Measurements from ENCODE around the gene TMEM171.

TMEM171 gene

GRCh38 chr5:73122875-73123810 is 2.8 kb downstream of the TMEM171 start:
- Histone ChIP-seq H3K4me3 (ENCODE audit: low read length) (no peak overlapping the region), H3K9ac (ENCODE audit: low read length) (no peak overlapping the region), H3K27me3 (ENCODE audit: control insufficient read depth, insufficient read depth, low read length) (peaks cover 48% of the 10 kb centered on the region), H3K36me3 (ENCODE audit: control insufficient read depth, low read depth, low read length) (no peaks in the 10 kb centered on the region), H3K4me1 (ENCODE audit: control insufficient read depth, low read depth, low read length) (peaks cover 6% of the 10 kb centered on the region), H3K27ac (ENCODE audit: low read length) (no peak overlapping the region), H3K9me3 (ENCODE audit: control insufficient read depth, low read depth, low read length) (no peaks in the 10 kb centered on the region)

- peaks cover 7% of the 10 kb centered on the region for H3K4me1 ChIP-seq (ENCODE audit: control insufficient read depth, low read depth, low read length)
- H3K27ac ChIP-seq (ENCODE audit: low read length) = no peak overlapping the region
- H3K36me3 ChIP-seq (ENCODE audit: control insufficient read depth, low read depth, low read length) = no peaks in the 10 kb centered on the region
- H3K9ac ChIP-seq (ENCODE audit: low read length) = no peak overlapping the region
- no peaks in the 10 kb centered on the region for H3K9me3 ChIP-seq (ENCODE audit: control insufficient read depth, low read depth, low read length)
- H3K27me3 ChIP-seq (ENCODE audit: control insufficient read depth, insufficient read depth, low read length) = peaks cover 29% of the 10 kb centered on the region
- no peak overlapping the region for H3K4me3 ChIP-seq (ENCODE audit: low read length)
These were observed 4.9 kb downstream of the TMEM171 start for GRCh38 chr5:73125289-73125688.

GRCh38 chr5:73126381-73126780 is 6.0 kb downstream of the TMEM171 start:
- Histone ChIP-seq H3K9ac (ENCODE audit: low read length) (no peak overlapping the region), H3K27me3 (ENCODE audit: control insufficient read depth, insufficient read depth, low read length) (peaks cover 18% of the 10 kb centered on the region), H3K36me3 (ENCODE audit: control insufficient read depth, low read depth, low read length) (no peaks in the 10 kb centered on the region), H3K4me3 (ENCODE audit: low read length) (no peak overlapping the region), H3K9me3 (ENCODE audit: control insufficient read depth, low read depth, low read length) (no peaks in the 10 kb centered on the region), H3K27ac (ENCODE audit: low read length) (no peak overlapping the region), H3K4me1 (ENCODE audit: control insufficient read depth, low read depth, low read length) (peaks cover 13% of the 10 kb centered on the region)

- H3K9ac ChIP-seq (ENCODE audit: low read length) = no peak overlapping the region
- H3K9me3 ChIP-seq (ENCODE audit: control insufficient read depth, low read depth, low read length) = no peaks in the 10 kb centered on the region
- peaks cover 12% of the 10 kb centered on the region for H3K4me1 ChIP-seq (ENCODE audit: control insufficient read depth, low read depth, low read length)
- no peak overlapping the region for H3K4me3 ChIP-seq (ENCODE audit: low read length)
- H3K27me3 ChIP-seq (ENCODE audit: control insufficient read depth, insufficient read depth, low read length) = peaks cover 12% of the 10 kb centered on the region
- no peak overlapping the region for H3K27ac ChIP-seq (ENCODE audit: low read length)
- no peaks in the 10 kb centered on the region for H3K36me3 ChIP-seq (ENCODE audit: control insufficient read depth, low read depth, low read length)
These were observed 6.6 kb downstream of the TMEM171 start for GRCh38 chr5:73126957-73127356.

- H3K36me3 ChIP-seq (ENCODE audit: control insufficient read depth, low read depth, low read length) = no peaks in the 10 kb centered on the region
- no peaks in the 10 kb centered on the region for H3K9me3 ChIP-seq (ENCODE audit: control insufficient read depth, low read depth, low read length)
- H3K4me3 ChIP-seq (ENCODE audit: low read length) = no peak overlapping the region
- peaks cover 12% of the 10 kb centered on the region for H3K4me1 ChIP-seq (ENCODE audit: control insufficient read depth, low read depth, low read length)
- H3K27ac ChIP-seq (ENCODE audit: low read length) = no peak overlapping the region
- no peak overlapping the region for H3K9ac ChIP-seq (ENCODE audit: low read length)
- H3K27me3 ChIP-seq (ENCODE audit: control insufficient read depth, insufficient read depth, low read length) = no peaks in the 10 kb centered on the region
These were observed 8.8 kb downstream of the TMEM171 start for GRCh38 chr5:73129143-73129542.

- Histone ChIP-seq H3K9ac (ENCODE audit: low read length) (no peak overlapping the region), H3K27me3 (ENCODE audit: control insufficient read depth, insufficient read depth, low read length) (no peaks in the 10 kb centered on the region), H3K36me3 (ENCODE audit: control insufficient read depth, low read depth, low read length) (no peaks in the 10 kb centered on the region), H3K4me1 (ENCODE audit: control insufficient read depth, low read depth, low read length) (peaks cover 14% of the 10 kb centered on the region), H3K4me3 (ENCODE audit: low read length) (no peak overlapping the region), H3K9me3 (ENCODE audit: control insufficient read depth, low read depth, low read length) (no peaks in the 10 kb centered on the region), H3K27ac (ENCODE audit: low read length) (no peak overlapping the region)
These were observed 10.4 kb downstream of the TMEM171 start for GRCh38 chr5:73130811-73131210.

- Histone ChIP-seq H3K27me3 (ENCODE audit: control insufficient read depth, insufficient read depth, low read length) (no peaks in the 10 kb centered on the region), H3K9ac (ENCODE audit: low read length) (no peak overlapping the region), H3K4me1 (ENCODE audit: control insufficient read depth, low read depth, low read length) (peaks cover 22% of the 10 kb centered on the region), H3K4me3 (ENCODE audit: low read length) (no peak overlapping the region), H3K9me3 (ENCODE audit: control insufficient read depth, low read depth, low read length) (no peaks in the 10 kb centered on the region), H3K36me3 (ENCODE audit: control insufficient read depth, low read depth, low read length) (no peaks in the 10 kb centered on the region), H3K27ac (ENCODE audit: low read length) (no peak overlapping the region)
These were observed 11.5 kb downstream of the TMEM171 start for GRCh38 chr5:73131711-73132425.

GRCh38 chr5:73132759-73133158 is 12.4 kb downstream of the TMEM171 start:
- Histone ChIP-seq H3K4me1 (ENCODE audit: control insufficient read depth, low read depth, low read length) (peaks cover 22% of the 10 kb centered on the region), H3K27me3 (ENCODE audit: control insufficient read depth, insufficient read depth, low read length) (no peaks in the 10 kb centered on the region), H3K27ac (ENCODE audit: low read length) (no peak overlapping the region), H3K9me3 (ENCODE audit: control insufficient read depth, low read depth, low read length) (no peaks in the 10 kb centered on the region), H3K4me3 (ENCODE audit: low read length) (no peak overlapping the region), H3K36me3 (ENCODE audit: control insufficient read depth, low read depth, low read length) (no peaks in the 10 kb centered on the region), H3K9ac (ENCODE audit: low read length) (no peak overlapping the region)

- Histone ChIP-seq H3K27ac (ENCODE audit: low read length) (no peak overlapping the region), H3K9ac (ENCODE audit: low read length) (no peak overlapping the region), H3K4me1 (ENCODE audit: control insufficient read depth, low read depth, low read length) (peaks cover 22% of the 10 kb centered on the region), H3K36me3 (ENCODE audit: control insufficient read depth, low read depth, low read length) (no peaks in the 10 kb centered on the region), H3K27me3 (ENCODE audit: control insufficient read depth, insufficient read depth, low read length) (no peaks in the 10 kb centered on the region), H3K4me3 (ENCODE audit: low read length) (no peak overlapping the region), H3K9me3 (ENCODE audit: control insufficient read depth, low read depth, low read length) (no peaks in the 10 kb centered on the region)
These were observed 14.6 kb downstream of the TMEM171 start for GRCh38 chr5:73135021-73135420.

GRCh38 chr5:73135429-73136054 is 15.2 kb downstream of the TMEM171 start:
- Histone ChIP-seq H3K27ac (ENCODE audit: low read length) (no peak overlapping the region), H3K9me3 (ENCODE audit: control insufficient read depth, low read depth, low read length) (no peaks in the 10 kb centered on the region), H3K27me3 (ENCODE audit: control insufficient read depth, insufficient read depth, low read length) (no peaks in the 10 kb centered on the region), H3K4me3 (ENCODE audit: low read length) (no peak overlapping the region), H3K4me1 (ENCODE audit: control insufficient read depth, low read depth, low read length) (peaks cover 18% of the 10 kb centered on the region), H3K9ac (ENCODE audit: low read length) (no peak overlapping the region), H3K36me3 (ENCODE audit: control insufficient read depth, low read depth, low read length) (no peaks in the 10 kb centered on the region)

- H3K36me3 ChIP-seq (ENCODE audit: control insufficient read depth, low read depth, low read length) = no peaks in the 10 kb centered on the region
These were observed 15.7 kb downstream of the TMEM171 start for GRCh38 chr5:73136055-73136562.

More at GRCh38 chr5:73136055-73136562, 15.7 kb downstream of the TMEM171 start:
- Histone ChIP-seq H3K27me3 (ENCODE audit: control insufficient read depth, insufficient read depth, low read length) (no peaks in the 10 kb centered on the region), H3K9me3 (ENCODE audit: control insufficient read depth, low read depth, low read length) (no peaks in the 10 kb centered on the region), H3K27ac (ENCODE audit: low read length) (no peak overlapping the region), H3K4me3 (ENCODE audit: low read length) (no peak overlapping the region), H3K9ac (ENCODE audit: low read length) (no peak overlapping the region), H3K4me1 (ENCODE audit: control insufficient read depth, low read depth, low read length) (peaks cover 12% of the 10 kb centered on the region)
